OCI-LY1 (cell line): ENCODE measurements around the gene FBXL15.
A peak's percentile ranks its signal among the peaks of the same experiment; 100 is the strongest.

Experiments used
- H2AFZ ChIP-seq: fragments of 200-600 bp; sonication (generic), shearing (Covaris generic); 2 replicates; pipeline ENCODE4 v1.6.0; 2014; ENCODE audit warnings: antibody characterized with exemption, mild to moderate bottlenecking, low read length
- H3F3A ChIP-seq: fragments of 200-600 bp; sonication (generic), shearing (Covaris generic); 2 replicates; pipeline ENCODE4 v1.6.0; 2014; ENCODE audit warnings: mild to moderate bottlenecking, antibody characterized with exemption, low read length, moderate library complexity; ENCODE audit not compliant: insufficient read depth
- H3K27ac ChIP-seq: fragments of 200-600 bp; sonication (generic); 2 replicates; pipeline ENCODE4 v1.5.1; 2014; ENCODE audit warnings: low read length, mixed run types, mild to moderate bottlenecking, low read depth; ENCODE audit not compliant: poor library complexity, severe bottlenecking
- H3K27me3 ChIP-seq: fragments of 200-600 bp; sonication (generic); 2 replicates; pipeline ENCODE4 v1.6.0; 2014; ENCODE audit warnings: antibody characterized with exemption, mild to moderate bottlenecking, low read length, moderate library complexity; ENCODE audit not compliant: insufficient read depth
- H3K36me3 ChIP-seq: fragments of 200-600 bp; sonication (generic); 2 replicates; pipeline ENCODE4 v1.6.1; 2014; ENCODE audit warnings: mild to moderate bottlenecking, antibody characterized with exemption, low read length, moderate library complexity, mixed read lengths; ENCODE audit not compliant: insufficient read depth
- H3K4me1 ChIP-seq: fragments of 200-600 bp; sonication (generic); 2 replicates; pipeline ENCODE4 v1.5.1; 2014; ENCODE audit warnings: mild to moderate bottlenecking, low read length, moderate library complexity; ENCODE audit not compliant: insufficient read depth, severe bottlenecking
- H3K4me2 ChIP-seq: fragments of 200-600 bp; sonication (generic), shearing (Covaris generic); 2 replicates; pipeline ENCODE4 v1.6.1; 2014; ENCODE audit warnings: low read length
- H3K4me3 ChIP-seq: fragments of 200-600 bp; sonication (generic); 2 replicates; pipeline ENCODE4 v1.5.1; 2014; ENCODE audit warnings: low read length, low read depth, mild to moderate bottlenecking, mixed read lengths; ENCODE audit not compliant: poor library complexity, severe bottlenecking
- H3K79me2 ChIP-seq: fragments of 200-600 bp; shearing (Covaris generic); 2 replicates; pipeline ENCODE4 v1.6.1; 2016; ENCODE audit warnings: mixed run types, low read length, mixed read lengths; ENCODE audit not compliant: insufficient read depth
- H3K9ac ChIP-seq: fragments of 200-600 bp; sonication (generic), shearing (Covaris generic); 2 replicates; pipeline ENCODE4 v1.6.1; 2014; ENCODE audit warnings: mild to moderate bottlenecking, low read length, mixed read lengths
- H3K9me2 ChIP-seq: fragments of 200-600 bp; sonication (generic), shearing (Covaris generic); 2 replicates; pipeline ENCODE4 v1.6.1; 2014; ENCODE audit warnings: low read depth, mild to moderate bottlenecking, low read length, mixed read lengths
- H3K9me3 ChIP-seq: fragments of 200-600 bp; shearing (Covaris generic); 2 replicates; pipeline ENCODE4 v1.6.1; 2014; ENCODE audit warnings: low read length, mixed read lengths
- H4K20me1 ChIP-seq: fragments of 200-600 bp; sonication (generic), shearing (Covaris generic); 2 replicates; pipeline ENCODE4 v1.6.0; 2016; ENCODE audit warnings: mild to moderate bottlenecking, low read length; ENCODE audit not compliant: insufficient read depth
- CTCF ChIP-seq: fragments of 200-600 bp; sonication (generic), shearing (Covaris generic); IDR thresholded peaks from 2 replicates; pipeline ENCODE4 v1.5.1; 2017; ENCODE audit warnings: mild to moderate bottlenecking, antibody characterized with exemption, low read length, moderate library complexity, mixed read lengths
- EZH2 ChIP-seq: fragments of 200-600 bp; sonication (generic), shearing (Covaris generic); IDR thresholded peaks from 2 replicates; pipeline ENCODE4 v1.8.0; 2017; ENCODE audit warnings: borderline replicate concordance, mixed run types, mild to moderate bottlenecking, antibody characterized with exemption, low read length, moderate library complexity, mixed read lengths

Gene FBXL15

GRCh38 chr10:102381983-102382382, 38.7 kb upstream of the FBXL15 start:
- Histone ChIP-seq H3K9ac (no peak overlapping the region), H3K4me2 (no peak overlapping the region), H3K4me3 (no peak overlapping the region), H3K27me3 (no peaks in the 10 kb centered on the region), H3K4me1 (no peaks in the 10 kb centered on the region), H3K79me2 (no peaks in the 10 kb centered on the region), H3K36me3 (peaks cover 18% of the 10 kb centered on the region; the same call in 1 of the 2 replicates), H4K20me1 (no peaks in the 10 kb centered on the region), H3F3A (no peaks in the 10 kb centered on the region), H3K9me3 (no peaks in the 10 kb centered on the region), H3K27ac (no peak overlapping the region), H2AFZ (no peak overlapping the region), H3K9me2 (no peaks in the 10 kb centered on the region)
- TF ChIP-seq EZH2 (no peak), CTCF (no peak)

GRCh38 chr10:102382871-102383270, 37.8 kb upstream of the FBXL15 start:
- H3K9me3 ChIP-seq = no peaks in the 10 kb centered on the region

GRCh38 chr10:102384053-102384452, 36.6 kb upstream of the FBXL15 start:
- no peaks in the 10 kb centered on the region for H4K20me1 ChIP-seq

More at GRCh38 chr10:102382871-102383270, 37.8 kb upstream of the FBXL15 start:
- Histone ChIP-seq H4K20me1 (no peaks in the 10 kb centered on the region), H3K9me2 (no peaks in the 10 kb centered on the region), H3K27me3 (no peaks in the 10 kb centered on the region), H3F3A (no peaks in the 10 kb centered on the region), H3K4me2 (no peak overlapping the region), H3K9ac (no peak overlapping the region), H3K4me1 (no peaks in the 10 kb centered on the region), H3K79me2 (no peaks in the 10 kb centered on the region), H3K4me3 (no peak overlapping the region), H3K27ac (no peak overlapping the region), H3K36me3 (peaks cover 18% of the 10 kb centered on the region; the same call in 1 of the 2 replicates), H2AFZ (no peak overlapping the region)
- TF ChIP-seq CTCF (no peak), EZH2 (no peak)

More at GRCh38 chr10:102384053-102384452, 36.6 kb upstream of the FBXL15 start:
- no peaks in the 10 kb centered on the region for H3K79me2 ChIP-seq
- H3F3A ChIP-seq = no peaks in the 10 kb centered on the region
- H3K27ac ChIP-seq = no peak overlapping the region
- peaks cover 18% of the 10 kb centered on the region; the same call in 1 of the 2 replicates for H3K36me3 ChIP-seq
- no peak overlapping the region for H2AFZ ChIP-seq
- no peaks in the 10 kb centered on the region for H3K27me3 ChIP-seq
- H3K4me1 ChIP-seq = no peaks in the 10 kb centered on the region
- H3K9me2 ChIP-seq = no peaks in the 10 kb centered on the region
- H3K4me2 ChIP-seq = no peak overlapping the region
- H3K9me3 ChIP-seq = no peaks in the 10 kb centered on the region
- TF ChIP-seq CTCF (peak; percentile 28; the same call in 1 of the 2 replicates), EZH2 (no peak)
- H3K9ac ChIP-seq = no peak overlapping the region
- no peak overlapping the region for H3K4me3 ChIP-seq
